Measurements from ENCODE around the gene MDFI. TPM values are rescaled to one million over a fixed set of nuclear protein-coding genes. Genes with fewer than 3 reads are reported as not detected.

MDFI gene
- polyA plus RNA-seq, 2 of the 4 experiments (the other 2 are of a cell fraction): 0.06 to 0.30 TPM

DNA sequence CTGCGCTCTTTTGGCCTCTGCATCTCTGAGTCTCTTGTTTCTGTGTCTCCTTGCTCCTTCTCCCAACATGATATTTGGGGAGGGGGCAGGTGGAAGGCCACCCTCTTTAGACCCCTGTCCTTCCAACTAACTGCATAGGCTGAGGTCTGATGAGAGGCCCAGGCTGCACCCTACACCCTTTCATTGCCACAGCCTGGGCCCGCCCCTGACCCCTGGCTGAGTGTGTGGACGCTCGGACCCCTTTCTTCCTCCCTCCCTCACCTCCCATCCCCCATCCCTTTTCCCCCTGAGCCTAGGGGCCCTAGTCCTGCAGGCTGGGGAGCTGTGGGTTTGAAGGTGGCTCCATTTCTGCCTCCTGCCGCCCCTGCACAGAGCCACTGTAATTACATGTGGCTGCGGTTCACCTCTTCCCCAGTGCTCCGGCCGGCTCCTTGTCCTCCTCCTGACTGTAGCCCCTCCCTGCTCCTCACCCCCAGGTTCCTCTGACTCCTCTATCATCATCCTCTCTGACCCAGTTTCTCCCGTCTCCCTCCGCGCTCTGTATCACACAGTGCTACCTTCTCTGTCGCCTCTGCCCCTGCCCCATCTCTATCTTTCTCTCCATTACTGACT is 6.8 kb downstream of the MDFI start (continued):
- no peak for TF ChIP-seq HMGXB4 (CRISPR knock-in tag; IDR thresholded peaks at IDR 0.05; ENCODE audit: borderline replicate concordance)
- no peak for TF ChIP-seq SMC3 (IDR thresholded peaks at IDR 0.05)
- TF ChIP-seq CHD4 (IDR thresholded peaks at IDR 0.05; ENCODE audit: borderline replicate concordance): no peak

- ATAC-seq (no peak), DNase-seq (ENCODE audit: low read depth in 1 of 2, low spot score in 1 of 2) (no peak), FAIRE-seq (no peak)
- WGBS (ENCODE audit: missing lambda C conversion rate): 84% methylated on average over 12 of the region's 14 CpGs
- Histone ChIP-seq H3K4me2 (no peak overlapping the region), H3K4me3 (no peak overlapping the region), H3K27ac (no peak overlapping the region), H3K9me3 (no peaks in the 10 kb centered on the region), H3K4me1 (no peaks in the 10 kb centered on the region; the same call in 2 of the 3 replicates)
- TF ChIP-seq HDAC2 (IDR thresholded peaks at IDR 0.05): no peak
- TF ChIP-seq ZFP36 (IDR thresholded peaks at IDR 0.05; ENCODE audit: borderline replicate concordance, partially characterized antibody): peak; percentile 29
- POLR2A ChIA-PET: no interaction called here
- CTCF ChIA-PET: interaction anchor here (2.0 kb wide), 1 partner anchor 37 kb away, joined by 7 read pairs; no protein-coding TSS in a partner anchor
Observed at GRCh38 chr6:41646026-41646795, 7.9 kb downstream of the MDFI start.

- Histone ChIP-seq H3K9me3 (no peaks in the 10 kb centered on the region), H3K4me1 (no peaks in the 10 kb centered on the region; the same call in 2 of the 3 replicates), H3K27ac (no peak overlapping the region; a peak in 1 of 6 replicates), H3K4me2 (no peak overlapping the region), H3K4me3 (no peak overlapping the region)
- no peak for FAIRE-seq
- ATAC-seq: peak in 1 of 2 experiments; percentile 22; a peak in 3 of 6 replicates
- POLR2A ChIA-PET: interaction anchor here (0.6 kb wide), 1 partner anchor 1135 kb away, joined by 5 read pairs; the partner anchor contains the start of gene BICRAL
- CTCF ChIA-PET: interaction anchor here (2.0 kb wide), 1 partner anchor 36 kb away, joined by 7 read pairs; no protein-coding TSS in a partner anchor
- TF ChIP-seq HDAC2 (IDR thresholded peaks at IDR 0.05): no peak
- TF ChIP-seq NR3C1 (IDR thresholded peaks at IDR 0.05): no peak
- no peak for TF ChIP-seq REST (IDR thresholded peaks at IDR 0.05)
- no peak for TF ChIP-seq MAFK (IDR thresholded peaks at IDR 0.05; ENCODE audit: partially characterized antibody)
- no peak for TF ChIP-seq FOSB (CRISPR knock-in tag; IDR thresholded peaks at IDR 0.05)
- TF ChIP-seq JUN (IDR thresholded peaks at IDR 0.05): no peak
- TF ChIP-seq ZSCAN20 (CRISPR knock-in tag; IDR thresholded peaks at IDR 0.05): no peak
- TF ChIP-seq CBX8 (IDR thresholded peaks at IDR 0.05): no peak
- no peak for TF ChIP-seq NFE2L2 (conservative IDR thresholded peaks at IDR 0.05; ENCODE audit: low read length)
- no peak for TF ChIP-seq BHLHE40 (IDR thresholded peaks at IDR 0.05; ENCODE audit: low read depth, low read length)
- no peak for TF ChIP-seq CBX2 (IDR thresholded peaks at IDR 0.05; ENCODE audit: borderline replicate concordance, low read depth)
- no peak for TF ChIP-seq RFX5 (IDR thresholded peaks at IDR 0.05)
- no peak for TF ChIP-seq HOXA7 (CRISPR knock-in tag; IDR thresholded peaks at IDR 0.05)
- 19% methylated on average over 5 of the region's 9 CpGs for WGBS (ENCODE audit: missing lambda C conversion rate)
- DNase-seq (ENCODE audit: low read depth in 1 of 2, low spot score in 1 of 2): no peak
Observed at GRCh38 chr6:41647061-41647511, 8.8 kb downstream of the MDFI start.
